K562 (cell line): ENCODE measurements around the gene SLC15A1. TPM values are rescaled to one million over a fixed set of nuclear protein-coding genes. Genes with fewer than 3 reads are reported as not detected.

Experiments
- ATAC-seq: fragments of 200-7000 bp; cut with Tn5 transposase; 3 replicates; pipeline ENCODE4 v1.9.1; 2020; ENCODE audit warnings: moderate library complexity
- BruUV-seq: library from RNA; stranded (reverse); fragments of 400-500 nt; replicated peaks from 2 replicates; lab custom pipeline; 2021; lab: Mats Ljungman, UMichigan
- CTCF ChIA-PET: fragments of 300-600 bp; formaldehyde crosslinking; extraction: SDS; loops from one replicate; lab custom pipeline; 2021; ENCODE audit warnings: low intra/inter-chr PET ratio; lab: Yijun Ruan, JAX
- POLR2A ChIA-PET: fragments of 300-600, 350-650 bp; sonication (Branson Sonifier 250); formaldehyde crosslinking; extraction: SDS; loops from one replicate; lab custom pipeline; 2021; ENCODE audit warnings: antibody characterized with exemption, inconsistent platforms; lab: Yijun Ruan, JAX
- DNase-seq, 4 experiments: peaks; one replicate each; pipeline versions ENCODE4 v3.0.0 to v3.0.0-alpha.2; 2011 to 2018; ENCODE audit warnings: low spot score in 3 of 4, mixed read lengths in 3 of 4; ENCODE audit errors: extremely low read depth in 1 of 4
- FAIRE-seq: peaks from 2 replicates; lab custom pipeline; 2011; peaks lifted over from hg19 to GRCh38; lab: Jason Lieb, UNC
- H2AFZ ChIP-seq: 2 replicates; pipeline ENCODE4 v1.6.0; 2011; ENCODE audit warnings: low read depth, low read length, control low read depth, inconsistent platforms
- H3K27ac ChIP-seq: fragments of 200-600 bp; 3 replicates; pipeline ENCODE4 v1.8.0; 2011; ENCODE audit warnings: low read depth, mild to moderate bottlenecking, control low read depth, inconsistent platforms, low read length, moderate library complexity, mixed read lengths; ENCODE audit errors: extremely low read depth
- H3K27me3 ChIP-seq, 2 experiments: fragments of 300-600 bp in 1 of 2; 2 replicates in 1 of 2; 3 replicates in 1 of 2; pipeline versions ENCODE4 v1.6.0 to v1.8.0; 2011; ENCODE audit warnings: inconsistent platforms in 2 of 2, low read length in 2 of 2, mild to moderate bottlenecking in 1 of 2, mixed read lengths in 1 of 2, moderate library complexity in 1 of 2; ENCODE audit not compliant: control insufficient read depth in 2 of 2, insufficient read depth in 2 of 2
- H3K36me3 ChIP-seq: fragments of 300-600 bp; 3 replicates; pipeline ENCODE4 v1.8.0; 2011; ENCODE audit warnings: mild to moderate bottlenecking, low read length, inconsistent platforms; ENCODE audit not compliant: control insufficient read depth, insufficient read depth
- H3K4me1 ChIP-seq, 2 experiments: fragments of 200-600 bp in 1 of 2; replicated peaks in 1 of 2; 2 replicates in 1 of 2; 3 replicates in 1 of 2; pipeline versions ENCODE4 v1.5.1 to v1.8.0; 2011; ENCODE audit warnings: inconsistent platforms in 2 of 2, low read length in 2 of 2, mild to moderate bottlenecking in 1 of 2, mixed read lengths in 1 of 2, moderate library complexity in 1 of 2; ENCODE audit not compliant: control insufficient read depth in 2 of 2, insufficient read depth in 2 of 2
- H3K4me2 ChIP-seq: 2 replicates; pipeline ENCODE4 v1.6.1; 2011; ENCODE audit warnings: low read length, control low read depth, inconsistent platforms, mixed read lengths; ENCODE audit not compliant: insufficient read depth
- H3K4me3 ChIP-seq: fragments of 200-600 bp; sonication (generic), shearing (Covaris generic); 2 replicates; pipeline ENCODE4 v1.5.1; 2016; ENCODE audit warnings: control low read depth, inconsistent platforms
- H3K79me2 ChIP-seq: fragments of 200-600 bp; 3 replicates; pipeline ENCODE4 v1.8.0; 2011; ENCODE audit warnings: low read length, inconsistent platforms; ENCODE audit not compliant: control insufficient read depth, insufficient read depth
- H3K9ac ChIP-seq, 2 experiments: 2 replicates each; pipeline versions ENCODE4 v1.6.0 to v1.6.1; 2011; ENCODE audit warnings: low read depth in 2 of 2, low read length in 2 of 2, control low read depth in 1 of 2, inconsistent platforms in 1 of 2, mild to moderate bottlenecking in 1 of 2, mixed read lengths in 1 of 2; ENCODE audit not compliant: insufficient read depth in 1 of 2
- H3K9me1 ChIP-seq: one replicate; pipeline ENCODE4 v1.6.0; 2011; ENCODE audit warnings: inconsistent platforms, mild to moderate bottlenecking, low read length, moderate library complexity; ENCODE audit not compliant: control insufficient read depth, insufficient read depth
- H3K9me3 ChIP-seq: replicated peaks from 2 replicates; pipeline ENCODE4 v1.5.1; 2011; ENCODE audit warnings: low read depth, low read length, inconsistent platforms; ENCODE audit not compliant: control insufficient read depth, insufficient read depth
- H4K20me1 ChIP-seq: replicated peaks from 2 replicates; pipeline ENCODE4 v1.6.1; 2011; ENCODE audit warnings: low read length, inconsistent platforms, mixed read lengths; ENCODE audit not compliant: control insufficient read depth, insufficient read depth
- CCAR2 ChIP-seq: fragments of 200-400 bp; formaldehyde crosslinking; IDR thresholded peaks from 2 replicates; pipeline ENCODE4 v1.6.1; 2017; ENCODE audit warnings: mild to moderate bottlenecking, low read depth, low read length
- COPS2 ChIP-seq: fragments of 450-650 bp; conservative IDR thresholded peaks from 2 replicates; pipeline ENCODE4 v1.6.1; 2016; ENCODE audit warnings: mild to moderate bottlenecking, moderate library complexity
- DNMT1 ChIP-seq: fragments of 450-650 bp; IDR thresholded peaks from 2 replicates; pipeline ENCODE4 v1.6.1; 2016; ENCODE audit warnings: antibody characterized with exemption, mild to moderate bottlenecking
- EP400 ChIP-seq: fragments of 450-650 bp; IDR thresholded peaks from 2 replicates; pipeline ENCODE4 v1.6.1; 2017; ENCODE audit warnings: antibody characterized with exemption, mild to moderate bottlenecking, moderate library complexity
- HIVEP1 ChIP-seq: fragments of 250-450 bp; sonication (Bioruptor Pico); IDR thresholded peaks from 2 replicates; pipeline ENCODE4 v1.4.0; 2020; ENCODE audit warnings: mild to moderate bottlenecking
- KLF1 ChIP-seq: fragments of 450-650 bp; IDR thresholded peaks from 2 replicates; pipeline ENCODE4 v1.6.1; 2016; ENCODE audit warnings: missing genetic modification characterization, missing compliant biosample characterization
- MXI1 ChIP-seq: IDR thresholded peaks from 2 replicates; pipeline ENCODE4 v1.6.1; 2011; ENCODE audit warnings: low read depth, mild to moderate bottlenecking, improper control_type of control experiment, low read length
- NFE2L1 ChIP-seq: fragments of 450-650 bp; IDR thresholded peaks from 2 replicates; pipeline ENCODE4 v1.6.1; 2016; ENCODE audit warnings: missing genetic modification characterization, low read depth, mild to moderate bottlenecking, missing compliant biosample characterization, moderate library complexity, borderline replicate concordance
- NFIX ChIP-seq: fragments of 250-450 bp; sonication (Bioruptor Pico); IDR thresholded peaks from 2 replicates; pipeline ENCODE4 v1.4.0; 2020; ENCODE audit warnings: low read depth, mild to moderate bottlenecking, moderate library complexity
- POLR2B ChIP-seq: fragments of 450-650 bp; IDR thresholded peaks from 2 replicates; pipeline ENCODE4 v1.6.1; 2018; ENCODE audit warnings: low read depth; ENCODE audit not compliant: partially characterized antibody
- SMARCB1 ChIP-seq: IDR thresholded peaks from 2 replicates; pipeline ENCODE4 v1.6.1; 2011; ENCODE audit warnings: improper control_type of control experiment, low read depth; ENCODE audit not compliant: insufficient read length
- SMARCC2 ChIP-seq: fragments of 450-650 bp; IDR thresholded peaks from 2 replicates; pipeline ENCODE4 v1.6.1; 2017; ENCODE audit warnings: antibody characterized with exemption, moderate library complexity, mild to moderate bottlenecking, low read depth
- SMARCE1 ChIP-seq: fragments of 450-650 bp; IDR thresholded peaks from 2 replicates; pipeline ENCODE4 v1.7.1; 2016; ENCODE audit warnings: mild to moderate bottlenecking
- TAF7 ChIP-seq: fragments of 450-650 bp; IDR thresholded peaks from 2 replicates; pipeline ENCODE4 v1.6.1; 2016; ENCODE audit warnings: missing genetic modification characterization, missing compliant biosample characterization
- TEAD4 ChIP-seq, 2 experiments: sonication (generic) in 1 of 2; formaldehyde crosslinking in 1 of 2; IDR thresholded peaks; 2 replicates each; pipeline versions ENCODE4 v1.6.1 to v1.8.0; 2012 to 2022; ENCODE audit warnings: borderline replicate concordance in 1 of 2, inconsistent platforms in 1 of 2, low read length in 1 of 2, mild to moderate bottlenecking in 1 of 2, missing genetic modification reagents in 1 of 2
- TRIM24 ChIP-seq, 2 experiments: fragments of 450-650 bp; IDR thresholded peaks; 2 replicates each; pipeline ENCODE4 v1.6.1; 2016
- WGBS: fragments of 100-300 bp; shearing (Covaris generic); methylation state at CpG from one replicate; pipeline ENCODE4 v1.1.6; 2016; ENCODE audit warnings: low coverage, mixed read lengths; ENCODE audit not compliant: insufficient coverage; ENCODE audit errors: missing lambda C conversion rate; 5-methylcytosine and 5-hydroxymethylcytosine counted together
- in situ Hi-C: fragments of 300-500 bp; cut with MboI; formaldehyde crosslinking; loops from 4 replicates; pipeline ENCODE4 v1.15.0; 2018; ENCODE audit warnings: inconsistent platforms, mixed read lengths
- intact Hi-C: fragments of 100-400 bp; cut with micrococcal nuclease; formaldehyde crosslinking; loops from 2 replicates; pipeline ENCODE4 v1.14.2; 2022
- polyA plus RNA-seq, 8 experiments: library from polyadenylated mRNA; depleted of rRNA in 4 of 8; stranded (reverse) in 5 of 8; unstranded in 3 of 8; fragments of >200 nt; fragmentation: Nextera tagmentation in 2 of 8; fragmentation: Illumina TruSeq in 1 of 8; extraction: Ambion mirVana in 2 of 8; extraction: Trizol in 1 of 8; gene quantifications; 2 replicates each; pipeline versions ENCODE4 v1.2.1 to v1.2.3, GENCODE V29; 2011 to 2014; ENCODE audit warnings: inconsistent platforms in 1 of 8, missing spikeins in 1 of 8
- total RNA-seq, 7 experiments: library from RNA; depleted of rRNA in 6 of 7; stranded (reverse); fragments of >200 nt in 6 of 7; fragmentation: Illumina TruSeq in 2 of 7; extraction: Trizol in 2 of 7; gene quantifications; 2 replicates each; pipeline versions ENCODE4 v1.2.1 to v1.2.3, GENCODE V29; 2011 to 2021; ENCODE audit warnings: low replicate concordance in 1 of 7
- TF ChIP-seq, protein P1 (sequence below): fragments of 450-650 bp; formaldehyde crosslinking; IDR thresholded peaks from 2 replicates; pipeline ENCODE4 v1.4.0; 2020; ENCODE audit warnings: mild to moderate bottlenecking
- TF ChIP-seq, protein P2 (sequence below): fragments of 250-450 bp; sonication (Bioruptor Pico); IDR thresholded peaks from 2 replicates; pipeline ENCODE4 v1.9.0; 2021; ENCODE audit warnings: mild to moderate bottlenecking, inconsistent platforms
- TF ChIP-seq, protein P3 (sequence below), 2 experiments: fragments of 450-650 bp; IDR thresholded peaks; 2 replicates each; pipeline ENCODE4 v1.6.1; 2016

Gene SLC15A1
- total and polyA plus RNA-seq, 9 of the 15 experiments (the other 6 are each of a cell fraction or from before 2014, with no cell fraction given): not detected

DNA sequence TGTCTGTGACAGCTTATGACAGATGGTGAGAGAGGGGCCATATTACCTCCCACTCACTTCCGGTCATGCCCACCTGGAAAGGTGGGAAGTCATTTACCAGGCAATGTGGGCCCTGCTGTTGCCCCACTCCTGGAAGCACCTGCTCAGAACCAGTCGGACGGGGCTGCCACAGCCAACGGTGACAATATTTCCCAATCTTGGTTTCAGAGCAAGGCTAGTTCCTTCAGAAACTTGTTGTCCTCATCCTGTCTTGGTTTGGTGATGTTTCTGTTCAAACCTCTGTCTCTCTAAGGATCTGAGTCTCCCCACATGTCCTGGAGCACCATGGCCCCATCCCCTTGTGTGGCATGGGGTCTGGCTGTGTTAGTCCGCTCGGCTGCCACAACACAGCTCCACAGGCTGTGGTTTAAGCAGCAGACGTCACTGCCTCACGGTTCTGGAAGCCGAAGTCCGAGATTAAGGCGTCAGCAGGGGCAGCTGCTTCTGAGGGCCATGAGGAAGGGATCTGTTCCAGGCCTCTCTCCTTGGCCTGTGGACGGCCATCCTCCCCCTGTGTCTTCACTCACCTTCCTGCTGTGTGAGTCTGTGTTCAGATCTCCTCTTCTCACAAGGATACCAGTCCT is 31.5 kb upstream of the SLC15A1 start (continued):
- TF ChIP-seq HIVEP1: no peak
- TF ChIP-seq CCAR2: no peak
- no peak for TF ChIP-seq KLF1
- TF ChIP-seq NFIX: no peak
- TF ChIP-seq, protein P1, sequence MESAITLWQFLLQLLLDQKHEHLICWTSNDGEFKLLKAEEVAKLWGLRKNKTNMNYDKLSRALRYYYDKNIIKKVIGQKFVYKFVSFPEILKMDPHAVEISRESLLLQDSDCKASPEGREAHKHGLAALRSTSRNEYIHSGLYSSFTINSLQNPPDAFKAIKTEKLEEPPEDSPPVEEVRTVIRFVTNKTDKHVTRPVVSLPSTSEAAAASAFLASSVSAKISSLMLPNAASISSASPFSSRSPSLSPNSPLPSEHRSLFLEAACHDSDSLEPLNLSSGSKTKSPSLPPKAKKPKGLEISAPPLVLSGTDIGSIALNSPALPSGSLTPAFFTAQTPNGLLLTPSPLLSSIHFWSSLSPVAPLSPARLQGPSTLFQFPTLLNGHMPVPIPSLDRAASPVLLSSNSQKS (CRISPR knock-in tag): no peak
- TF ChIP-seq EP400: no peak
- no peak for TF ChIP-seq SMARCE1
- TF ChIP-seq COPS2: no peak
- TF ChIP-seq MXI1: no peak

DNA sequence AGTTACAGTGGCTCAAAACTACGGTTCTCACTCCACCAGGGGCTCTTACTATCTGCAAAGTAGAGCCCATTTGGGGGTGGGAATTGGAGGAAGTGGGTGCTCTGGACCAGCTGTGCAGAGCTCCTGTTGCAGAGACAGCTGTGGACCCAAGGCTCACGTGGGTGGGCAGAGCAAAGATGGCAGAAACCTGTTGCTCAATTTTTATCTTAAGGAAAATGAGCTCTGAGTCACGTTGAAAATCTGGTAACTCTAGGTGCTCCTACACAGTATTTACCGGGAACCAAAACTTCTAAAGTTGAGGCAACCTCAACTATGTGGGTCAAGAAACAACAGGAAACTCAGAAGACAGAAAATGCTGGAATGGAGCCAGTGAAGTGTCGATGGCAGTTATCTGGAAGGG is 30.2 kb upstream of the SLC15A1 start:
- in situ Hi-C loops: no loop called here
- H3K36me3 ChIP-seq: no peaks in the 10 kb centered on the region
- no peaks in the 10 kb centered on the region for H3K79me2 ChIP-seq
- H2AFZ ChIP-seq: no peak overlapping the region
- no TSS peak for BruUV-seq
- ChIA-PET POLR2A (interaction anchor here (0.6 to 0.7 kb wide), 2 partner anchors 178 to 355 kb away, joined by 3 read pairs; no protein-coding TSS in a partner anchor), CTCF (no interaction called here)
- peaks cover 15 to 61% of the 10 kb centered on the region in 2 experiments for H3K27me3 ChIP-seq
- H4K20me1 ChIP-seq: no peaks in the 10 kb centered on the region
- no peaks in the 10 kb centered on the region for H3K9me3 ChIP-seq
- no peaks in the 10 kb centered on the region for H3K4me1 ChIP-seq
- H3K9ac ChIP-seq: no peak overlapping the region
- FAIRE-seq (no peak), DNase-seq (no peak), ATAC-seq (no peak)
- H3K4me2 ChIP-seq: no peak overlapping the region
- no peaks in the 10 kb centered on the region for H3K9me1 ChIP-seq
- no peak overlapping the region for H3K27ac ChIP-seq
- no peak overlapping the region for H3K4me3 ChIP-seq
- intact Hi-C loops: no loop called here
- WGBS: 0% methylated on average over 4 of the region's 5 CpGs
- TF ChIP-seq DNMT1 (no peak), NFE2L1 (no peak), TAF7 (no peak), POLR2B (no peak), SMARCB1 (no peak), SMARCC2 (no peak), TEAD4 (IDR thresholded peaks at IDR 0.05; ENCODE audit: low read length) (no peak), TEAD4 (CRISPR knock-in tag; IDR thresholded peaks at IDR 0.05; ENCODE audit: borderline replicate concordance) (no peak), TRIM24 (IDR thresholded peaks at IDR 0.05) (no peak)
- TF ChIP-seq, protein P2, sequence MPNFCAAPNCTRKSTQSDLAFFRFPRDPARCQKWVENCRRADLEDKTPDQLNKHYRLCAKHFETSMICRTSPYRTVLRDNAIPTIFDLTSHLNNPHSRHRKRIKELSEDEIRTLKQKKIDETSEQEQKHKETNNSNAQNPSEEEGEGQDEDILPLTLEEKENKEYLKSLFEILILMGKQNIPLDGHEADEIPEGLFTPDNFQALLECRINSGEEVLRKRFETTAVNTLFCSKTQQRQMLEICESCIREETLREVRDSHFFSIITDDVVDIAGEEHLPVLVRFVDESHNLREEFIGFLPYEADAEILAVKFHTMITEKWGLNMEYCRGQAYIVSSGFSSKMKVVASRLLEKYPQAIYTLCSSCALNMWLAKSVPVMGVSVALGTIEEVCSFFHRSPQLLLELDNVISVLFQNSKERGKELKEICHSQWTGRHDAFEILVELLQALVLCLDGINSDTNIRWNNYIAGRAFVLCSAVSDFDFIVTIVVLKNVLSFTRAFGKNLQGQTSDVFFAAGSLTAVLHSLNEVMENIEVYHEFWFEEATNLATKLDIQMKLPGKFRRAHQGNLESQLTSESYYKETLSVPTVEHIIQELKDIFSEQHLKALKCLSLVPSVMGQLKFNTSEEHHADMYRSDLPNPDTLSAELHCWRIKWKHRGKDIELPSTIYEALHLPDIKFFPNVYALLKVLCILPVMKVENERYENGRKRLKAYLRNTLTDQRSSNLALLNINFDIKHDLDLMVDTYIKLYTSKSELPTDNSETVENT (CRISPR knock-in tag): no peak
- TF ChIP-seq, protein P3, sequence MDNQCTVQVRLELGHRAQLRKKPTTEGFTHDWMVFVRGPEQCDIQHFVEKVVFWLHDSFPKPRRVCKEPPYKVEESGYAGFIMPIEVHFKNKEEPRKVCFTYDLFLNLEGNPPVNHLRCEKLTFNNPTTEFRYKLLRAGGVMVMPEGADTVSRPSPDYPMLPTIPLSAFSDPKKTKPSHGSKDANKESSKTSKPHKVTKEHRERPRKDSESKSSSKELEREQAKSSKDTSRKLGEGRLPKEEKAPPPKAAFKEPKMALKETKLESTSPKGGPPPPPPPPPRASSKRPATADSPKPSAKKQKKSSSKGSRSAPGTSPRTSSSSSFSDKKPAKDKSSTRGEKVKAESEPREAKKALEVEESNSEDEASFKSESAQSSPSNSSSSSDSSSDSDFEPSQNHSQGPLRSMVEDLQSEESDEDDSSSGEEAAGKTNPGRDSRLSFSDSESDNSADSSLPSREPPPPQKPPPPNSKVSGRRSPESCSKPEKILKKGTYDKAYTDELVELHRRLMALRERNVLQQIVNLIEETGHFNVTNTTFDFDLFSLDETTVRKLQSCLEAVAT (IDR thresholded peaks at IDR 0.05): no peak
